Panc1 (cell line): ENCODE measurements around the gene OSBPL1A. TPM values are rescaled to one million over a fixed set of nuclear protein-coding genes. Genes with fewer than 3 reads are reported as not detected.

Experiments used
- ATAC-seq: fragments of 200-7000 bp; cut with Tn5 transposase; 2 replicates; pipeline ENCODE4 v1.9.1; 2020; ENCODE audit warnings: mild to moderate bottlenecking, moderate library complexity
- BruUV-seq: library from RNA; stranded (reverse); fragments of 400-500 nt; replicated peaks from 2 replicates; lab custom pipeline; 2021; lab: Mats Ljungman, UMichigan
- CTCF ChIA-PET: fragments of 300-600 bp; sonication (Branson Sonifier 250); formaldehyde crosslinking; loops from one replicate; lab custom pipeline; 2022; ENCODE audit warnings: antibody characterized with exemption; lab: Charles Lee
- POLR2A ChIA-PET: fragments of 300-600 bp; sonication (Branson Sonifier 250); formaldehyde crosslinking; loops from one replicate; lab custom pipeline; 2022; ENCODE audit warnings: antibody characterized with exemption; lab: Charles Lee
- DNase-seq: peaks from one replicate; pipeline ENCODE4 v3.0.0-alpha.2; 2010; ENCODE audit warnings: low read depth, low spot score
- H3K27ac ChIP-seq: 2 replicates; pipeline ENCODE4 v1.5.1; 2011; ENCODE audit warnings: mild to moderate bottlenecking, low read length, inconsistent platforms
- H3K27me3 ChIP-seq: fragments of 200-500 bp; sonication (Bioruptor generic); 2 replicates; pipeline ENCODE4 v1.6.0; 2014; ENCODE audit warnings: low read length, inconsistent platforms; ENCODE audit not compliant: control insufficient read depth, insufficient read depth
- H3K36me3 ChIP-seq: fragments of 200-500 bp; sonication (Bioruptor generic); 2 replicates; pipeline ENCODE4 v1.5.1; 2014; ENCODE audit warnings: inconsistent platforms, mild to moderate bottlenecking, low read length, moderate library complexity; ENCODE audit not compliant: control insufficient read depth, insufficient read depth
- H3K4me1 ChIP-seq: 2 replicates; pipeline ENCODE4 v1.5.1; 2011; ENCODE audit warnings: inconsistent platforms, mild to moderate bottlenecking, low read length, moderate library complexity; ENCODE audit not compliant: control insufficient read depth, insufficient read depth
- H3K4me3 ChIP-seq, 2 experiments: 2 replicates each; pipeline ENCODE4 v1.5.1; 2011 to 2012; ENCODE audit warnings: low read depth in 2 of 2, low read length in 2 of 2, mild to moderate bottlenecking in 2 of 2, inconsistent platforms in 1 of 2, moderate library complexity in 1 of 2
- H3K9me3 ChIP-seq: fragments of 200-500 bp; sonication (Bioruptor generic); 2 replicates; pipeline ENCODE4 v1.5.1; 2014; ENCODE audit warnings: low read depth, mild to moderate bottlenecking, inconsistent platforms, low read length, moderate library complexity; ENCODE audit not compliant: control insufficient read depth, insufficient read depth
- POLR2AphosphoS5 ChIP-seq: IDR thresholded peaks from 2 replicates; pipeline ENCODE4 v1.6.1; 2012; ENCODE audit warnings: mild to moderate bottlenecking, low read depth, low read length, moderate library complexity
- SIN3A ChIP-seq: IDR thresholded peaks from 2 replicates; pipeline ENCODE4 v1.6.1; 2012; ENCODE audit warnings: low read depth, mild to moderate bottlenecking, low read length, moderate library complexity, borderline replicate concordance; ENCODE audit not compliant: insufficient read depth
- TCF7L2 ChIP-seq: IDR thresholded peaks from 2 replicates; pipeline ENCODE4 v1.6.1; 2011; ENCODE audit warnings: mild to moderate bottlenecking, low read depth, low read length, inconsistent platforms
- in situ Hi-C: cut with HindIII; loops from 2 replicates; pipeline ENCODE4 v1.10.0; 2016; ENCODE audit warnings: low sequenced_read_pairs, low pct_unique_long_range_greater_than_20kb
- intact Hi-C: fragments of 100-400 bp; cut with micrococcal nuclease; formaldehyde crosslinking; loops from one replicate; pipeline ENCODE4 v1.10.0; 2022; ENCODE audit not compliant: unreplicated experiment
- total RNA-seq: library from RNA; stranded (reverse); gene quantifications from one replicate; pipeline ENCODE4 v1.2.1, GENCODE V29; 2021; ENCODE audit not compliant: unreplicated experiment
- TF ChIP-seq, protein P1 (sequence below): fragments of 450-650 bp; IDR thresholded peaks from 2 replicates; pipeline ENCODE4 v1.5.1; 2017; ENCODE audit warnings: mild to moderate bottlenecking
- TF ChIP-seq, protein P2 (sequence below), 2 experiments: IDR thresholded peaks; 2 replicates each; pipeline ENCODE4 v1.6.1; 2011 to 2012; ENCODE audit warnings: low read depth in 2 of 2, control low read depth in 1 of 2, low read length in 1 of 2, mild to moderate bottlenecking in 1 of 2, moderate library complexity in 1 of 2; ENCODE audit not compliant: insufficient read depth in 1 of 2

Gene OSBPL1A
- total RNA-seq, 1 experiment from 2014 or later, result 50.5 TPM

DNA sequence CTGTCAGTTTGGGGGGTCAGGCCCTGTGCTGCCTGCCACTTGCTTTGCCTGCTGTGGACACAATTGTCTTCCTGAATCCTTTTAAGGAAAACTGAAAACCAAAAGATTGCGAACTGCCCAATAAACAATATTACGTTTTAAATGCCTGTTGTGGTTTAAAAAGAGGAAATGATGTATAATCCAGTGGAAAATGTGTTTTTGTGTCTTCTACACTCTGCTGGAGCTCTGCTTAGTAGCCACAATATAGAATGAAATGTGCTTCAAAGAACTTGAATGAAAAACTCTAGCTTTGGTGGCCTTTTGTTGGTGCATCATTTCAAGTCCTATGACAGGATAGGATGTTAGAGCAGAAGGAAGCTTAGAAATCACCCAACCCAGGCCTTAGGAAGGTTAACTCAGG, 282.0 kb downstream of the OSBPL1A start:
- ChIA-PET POLR2A (no interaction called here), CTCF (interaction anchor here (0.6 kb wide), 1 partner anchor 162 kb away, joined by 5 read pairs; no protein-coding TSS in a partner anchor)
- BruUV-seq, result no TSS peak
- H3K4me3 ChIP-seq, result no peak overlapping the region
- no peaks in the 10 kb centered on the region for H3K36me3 ChIP-seq
- in situ Hi-C loops, result no loop called here
- no peak for DNase-seq
- no peak for TF ChIP-seq SIN3A
- TF ChIP-seq TCF7L2, result no peak
- TF ChIP-seq POLR2AphosphoS5, result no peak
- TF ChIP-seq, protein P1, sequence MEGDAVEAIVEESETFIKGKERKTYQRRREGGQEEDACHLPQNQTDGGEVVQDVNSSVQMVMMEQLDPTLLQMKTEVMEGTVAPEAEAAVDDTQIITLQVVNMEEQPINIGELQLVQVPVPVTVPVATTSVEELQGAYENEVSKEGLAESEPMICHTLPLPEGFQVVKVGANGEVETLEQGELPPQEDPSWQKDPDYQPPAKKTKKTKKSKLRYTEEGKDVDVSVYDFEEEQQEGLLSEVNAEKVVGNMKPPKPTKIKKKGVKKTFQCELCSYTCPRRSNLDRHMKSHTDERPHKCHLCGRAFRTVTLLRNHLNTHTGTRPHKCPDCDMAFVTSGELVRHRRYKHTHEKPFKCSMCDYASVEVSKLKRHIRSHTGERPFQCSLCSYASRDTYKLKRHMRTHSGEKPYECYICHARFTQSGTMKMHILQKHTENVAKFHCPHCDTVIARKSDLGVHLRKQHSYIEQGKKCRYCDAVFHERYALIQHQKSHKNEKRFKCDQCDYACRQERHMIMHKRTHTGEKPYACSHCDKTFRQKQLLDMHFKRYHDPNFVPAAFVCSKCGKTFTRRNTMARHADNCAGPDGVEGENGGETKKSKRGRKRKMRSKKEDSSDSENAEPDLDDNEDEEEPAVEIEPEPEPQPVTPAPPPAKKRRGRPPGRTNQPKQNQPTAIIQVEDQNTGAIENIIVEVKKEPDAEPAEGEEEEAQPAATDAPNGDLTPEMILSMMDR, result no peak
- TF ChIP-seq, protein P2, sequence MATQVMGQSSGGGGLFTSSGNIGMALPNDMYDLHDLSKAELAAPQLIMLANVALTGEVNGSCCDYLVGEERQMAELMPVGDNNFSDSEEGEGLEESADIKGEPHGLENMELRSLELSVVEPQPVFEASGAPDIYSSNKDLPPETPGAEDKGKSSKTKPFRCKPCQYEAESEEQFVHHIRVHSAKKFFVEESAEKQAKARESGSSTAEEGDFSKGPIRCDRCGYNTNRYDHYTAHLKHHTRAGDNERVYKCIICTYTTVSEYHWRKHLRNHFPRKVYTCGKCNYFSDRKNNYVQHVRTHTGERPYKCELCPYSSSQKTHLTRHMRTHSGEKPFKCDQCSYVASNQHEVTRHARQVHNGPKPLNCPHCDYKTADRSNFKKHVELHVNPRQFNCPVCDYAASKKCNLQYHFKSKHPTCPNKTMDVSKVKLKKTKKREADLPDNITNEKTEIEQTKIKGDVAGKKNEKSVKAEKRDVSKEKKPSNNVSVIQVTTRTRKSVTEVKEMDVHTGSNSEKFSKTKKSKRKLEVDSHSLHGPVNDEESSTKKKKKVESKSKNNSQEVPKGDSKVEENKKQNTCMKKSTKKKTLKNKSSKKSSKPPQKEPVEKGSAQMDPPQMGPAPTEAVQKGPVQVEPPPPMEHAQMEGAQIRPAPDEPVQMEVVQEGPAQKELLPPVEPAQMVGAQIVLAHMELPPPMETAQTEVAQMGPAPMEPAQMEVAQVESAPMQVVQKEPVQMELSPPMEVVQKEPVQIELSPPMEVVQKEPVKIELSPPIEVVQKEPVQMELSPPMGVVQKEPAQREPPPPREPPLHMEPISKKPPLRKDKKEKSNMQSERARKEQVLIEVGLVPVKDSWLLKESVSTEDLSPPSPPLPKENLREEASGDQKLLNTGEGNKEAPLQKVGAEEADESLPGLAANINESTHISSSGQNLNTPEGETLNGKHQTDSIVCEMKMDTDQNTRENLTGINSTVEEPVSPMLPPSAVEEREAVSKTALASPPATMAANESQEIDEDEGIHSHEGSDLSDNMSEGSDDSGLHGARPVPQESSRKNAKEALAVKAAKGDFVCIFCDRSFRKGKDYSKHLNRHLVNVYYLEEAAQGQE (IDR thresholded peaks at IDR 0.05; ENCODE audit: insufficient read depth in 1 of 2, low read depth in 2 of 2, low read length in 1 of 2), result no peak
- H3K27me3 ChIP-seq, result no peaks in the 10 kb centered on the region
- no peak for ATAC-seq
- no peaks in the 10 kb centered on the region for H3K9me3 ChIP-seq
- H3K4me1 ChIP-seq, result peaks cover 2% of the 10 kb centered on the region; the same call in 1 of the 2 replicates
- no peak overlapping the region for H3K27ac ChIP-seq
- intact Hi-C loops, result loop anchor here (5.0 kb wide), 2 partner anchors 98 to 293 kb away; no protein-coding TSS in a partner anchor

DNA sequence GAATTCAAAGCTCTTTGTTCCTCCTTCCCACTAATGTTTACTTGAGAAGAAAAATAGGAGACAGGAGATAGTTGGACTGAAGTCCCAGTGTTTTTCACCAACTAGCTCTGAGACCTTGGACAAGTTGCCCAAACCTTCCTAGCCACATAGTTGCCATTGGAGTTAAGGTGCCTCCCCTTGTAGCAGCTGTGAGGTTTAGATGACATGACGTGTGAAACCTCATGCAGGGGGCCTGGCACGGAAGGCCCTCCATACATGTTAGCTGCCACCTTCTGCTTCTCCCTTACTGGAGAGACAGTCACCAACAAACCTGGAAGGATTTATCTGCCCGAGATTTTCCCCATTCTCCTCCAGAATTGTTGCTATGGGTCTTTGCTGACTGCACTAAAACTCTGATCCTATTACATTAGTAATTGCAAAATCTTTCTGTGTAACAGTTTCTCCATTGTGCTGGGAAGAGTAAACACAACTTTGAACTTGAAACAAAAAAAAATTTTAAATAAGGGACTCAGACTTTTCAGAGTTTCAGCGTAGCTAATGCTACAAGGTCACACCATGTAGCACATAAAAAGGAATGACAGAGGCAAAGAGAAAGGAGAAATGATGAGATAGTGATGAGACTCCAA, 282.6 kb downstream of the OSBPL1A start:
- Histone ChIP-seq H3K9me3 (no peaks in the 10 kb centered on the region), H3K27ac (no peak overlapping the region), H3K36me3 (no peaks in the 10 kb centered on the region), H3K4me1 (peaks cover 2% of the 10 kb centered on the region; the same call in 1 of the 2 replicates), H3K27me3 (no peaks in the 10 kb centered on the region), H3K4me3 (no peak overlapping the region)
- ChIA-PET CTCF (no interaction called here), POLR2A (no interaction called here)
- intact Hi-C loops, result loop anchor here (5.0 kb wide), 2 partner anchors 98 to 293 kb away; no protein-coding TSS in a partner anchor
- no TSS peak for BruUV-seq
- ATAC-seq (no peak), DNase-seq (no peak)
- in situ Hi-C loops, result no loop called here
- TF ChIP-seq, protein P2 (IDR thresholded peaks at IDR 0.05; ENCODE audit: insufficient read depth in 1 of 2, low read depth in 2 of 2, low read length in 1 of 2), result no peak
- TF ChIP-seq TCF7L2 (no peak), SIN3A (no peak), POLR2AphosphoS5 (no peak)
- TF ChIP-seq, protein P1, result no peak
